K562 (cell line): Measurements from ENCODE around the gene HOXB6. TPM values are rescaled to one million over a fixed set of nuclear protein-coding genes. Genes with fewer than 3 reads are reported as not detected.

Experiments used
- CHD2 ChIP-seq: IDR thresholded peaks from 2 replicates; pipeline ENCODE4 v1.6.1; 2011; ENCODE audit warnings: low read depth, low read length
- DIDO1 ChIP-seq: fragments of 450-650 bp; IDR thresholded peaks from 2 replicates; pipeline ENCODE4 v1.6.1; 2016; ENCODE audit warnings: low read depth, missing biosample characterization, missing genetic modification characterization
- HEY1 ChIP-seq: fragments of 250-450 bp; sonication (Bioruptor Pico); IDR thresholded peaks from 2 replicates; pipeline ENCODE4 v1.5.0; 2020; ENCODE audit warnings: mild to moderate bottlenecking, moderate library complexity, borderline replicate concordance
- NR2C1 ChIP-seq, 2 experiments: fragments of 450-650 bp; IDR thresholded peaks; 2 replicates each; pipeline ENCODE4 v1.6.1; 2017; ENCODE audit warnings: mild to moderate bottlenecking in 2 of 2, antibody characterized with exemption in 1 of 2, inconsistent platforms in 1 of 2, missing compliant biosample characterization in 1 of 2, missing genetic modification characterization in 1 of 2
- POLR2H ChIP-seq: IDR thresholded peaks from 2 replicates; pipeline ENCODE4 v1.6.1; 2016; ENCODE audit warnings: missing genetic modification characterization, low read depth, mild to moderate bottlenecking, control low read depth, missing compliant biosample characterization, moderate library complexity
- POU5F1 ChIP-seq: fragments of 150-350 bp; IDR thresholded peaks from 2 replicates; pipeline ENCODE4 v1.6.1; 2014; ENCODE audit warnings: borderline replicate concordance, low read length, low read depth, mild to moderate bottlenecking; ENCODE audit not compliant: partially characterized antibody
- RBBP5 ChIP-seq: fragments of 200-600 bp; sonication (generic); IDR thresholded peaks from 2 replicates; pipeline ENCODE4 v1.6.1; 2012; ENCODE audit warnings: borderline replicate concordance, mild to moderate bottlenecking, low read length, control low read depth, inconsistent platforms; ENCODE audit not compliant: insufficient read depth, poor library complexity, severe bottlenecking
- SRSF7 ChIP-seq: fragments of 200-400 bp; formaldehyde crosslinking; optimal IDR thresholded peaks from 2 replicates; pipeline ENCODE3; 2017; ENCODE audit warnings: mild to moderate bottlenecking, low read depth, low read length
- ZNF77 ChIP-seq: fragments of 250-450 bp; sonication (Bioruptor Pico); IDR thresholded peaks from 2 replicates; pipeline ENCODE4 v1.5.0; 2020
- polyA plus RNA-seq, 8 experiments: library from polyadenylated mRNA; depleted of rRNA in 4 of 8; stranded (reverse) in 5 of 8; unstranded in 3 of 8; fragments of >200 nt; fragmentation: Nextera tagmentation in 2 of 8; fragmentation: Illumina TruSeq in 1 of 8; extraction: Ambion mirVana in 2 of 8; extraction: Trizol in 1 of 8; gene quantifications; 2 replicates each; pipeline versions ENCODE4 v1.2.1 to v1.2.3, GENCODE V29; 2011 to 2014; ENCODE audit warnings: inconsistent platforms in 1 of 8, missing spikeins in 1 of 8
- total RNA-seq, 7 experiments: library from RNA; depleted of rRNA in 6 of 7; stranded (reverse); fragments of >200 nt in 6 of 7; fragmentation: Illumina TruSeq in 2 of 7; extraction: Trizol in 2 of 7; gene quantifications; 2 replicates each; pipeline versions ENCODE4 v1.2.1 to v1.2.3, GENCODE V29; 2011 to 2021; ENCODE audit warnings: low replicate concordance in 1 of 7
- TF ChIP-seq, protein P1 (sequence below): fragments of 450-650 bp; conservative IDR thresholded peaks from 2 replicates; pipeline ENCODE4 v1.6.1; 2016; ENCODE audit warnings: missing genetic modification characterization, low read depth, mild to moderate bottlenecking, missing compliant biosample characterization, moderate library complexity
- TF ChIP-seq, protein P2 (sequence below): IDR thresholded peaks from 2 replicates; pipeline ENCODE4 v1.6.1; 2016; ENCODE audit warnings: missing genetic modification characterization, missing compliant biosample characterization
- TF ChIP-seq, protein P3 (sequence below): fragments of 450-650 bp; formaldehyde crosslinking; IDR thresholded peaks from 2 replicates; pipeline ENCODE4 v1.4.0; 2022; ENCODE audit warnings: mild to moderate bottlenecking, moderate library complexity
- TF ChIP-seq, protein P4 (sequence below): fragments of 450-650 bp; IDR thresholded peaks from 2 replicates; pipeline ENCODE4 v1.6.1; 2016; ENCODE audit warnings: mild to moderate bottlenecking
- TF ChIP-seq, protein P5 (sequence below): fragments of 450-650 bp; IDR thresholded peaks from 2 replicates; pipeline ENCODE4 v1.6.1; 2014; ENCODE audit warnings: low read depth, mild to moderate bottlenecking, moderate library complexity, borderline replicate concordance
- TF ChIP-seq, protein P6 (sequence below): fragments of 250-450 bp; sonication (Bioruptor Pico); IDR thresholded peaks from 2 replicates; pipeline ENCODE4 v1.8.0; 2021; ENCODE audit warnings: moderate library complexity, mild to moderate bottlenecking, inconsistent platforms

The HOXB6 gene
- total and polyA plus RNA-seq, 9 of the 15 experiments (the other 6 are each of a cell fraction or from before 2014, with no cell fraction given), result 1.2 to 14.8 (median 4.9) TPM

DNA sequence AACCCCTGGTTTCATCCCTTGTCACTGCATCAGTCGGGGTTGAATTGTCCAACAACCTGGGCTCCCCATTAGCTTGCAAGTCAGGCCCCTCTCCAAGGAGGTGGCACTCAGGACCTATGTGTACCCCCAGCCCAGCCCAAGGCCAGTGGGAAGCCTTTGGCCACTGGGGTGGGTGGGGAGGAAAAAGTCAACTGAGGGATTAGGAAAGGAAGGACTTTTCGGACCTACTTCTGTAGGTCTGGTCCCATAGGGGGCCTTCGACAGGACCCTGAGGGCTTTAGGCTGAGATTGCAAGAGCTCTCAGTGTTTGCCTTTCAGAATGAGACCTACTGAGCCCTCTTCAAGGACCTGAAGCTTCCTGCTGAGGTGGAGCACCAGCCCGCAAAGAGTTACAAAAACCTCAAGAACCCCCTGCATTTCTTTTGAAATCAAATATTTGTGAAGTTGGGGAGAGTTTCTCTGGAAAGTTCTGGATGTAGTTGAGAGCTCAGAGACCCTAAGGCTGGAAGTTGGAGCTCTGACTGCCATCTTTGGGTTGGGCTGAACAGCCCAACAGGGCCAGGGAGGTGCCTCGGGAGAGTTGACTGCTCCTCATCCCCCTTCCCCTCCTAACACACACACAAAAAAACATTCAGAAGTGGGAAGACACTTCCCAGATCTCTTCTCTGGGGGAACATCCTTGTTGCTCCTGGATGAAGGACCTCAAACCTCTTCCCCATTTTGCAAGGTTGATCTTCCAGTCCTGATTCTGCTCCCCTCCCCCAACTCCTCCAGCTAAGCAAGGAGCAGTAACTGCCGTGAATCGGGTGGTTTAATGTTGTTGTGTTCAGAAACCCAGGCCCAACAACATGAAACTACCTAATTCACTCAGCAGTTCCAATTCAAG, 27.1 kb upstream of the HOXB6 start (continued):
- TF ChIP-seq, protein P1, sequence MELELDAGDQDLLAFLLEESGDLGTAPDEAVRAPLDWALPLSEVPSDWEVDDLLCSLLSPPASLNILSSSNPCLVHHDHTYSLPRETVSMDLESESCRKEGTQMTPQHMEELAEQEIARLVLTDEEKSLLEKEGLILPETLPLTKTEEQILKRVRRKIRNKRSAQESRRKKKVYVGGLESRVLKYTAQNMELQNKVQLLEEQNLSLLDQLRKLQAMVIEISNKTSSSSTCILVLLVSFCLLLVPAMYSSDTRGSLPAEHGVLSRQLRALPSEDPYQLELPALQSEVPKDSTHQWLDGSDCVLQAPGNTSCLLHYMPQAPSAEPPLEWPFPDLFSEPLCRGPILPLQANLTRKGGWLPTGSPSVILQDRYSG, result no peak
- TF ChIP-seq, protein P2, sequence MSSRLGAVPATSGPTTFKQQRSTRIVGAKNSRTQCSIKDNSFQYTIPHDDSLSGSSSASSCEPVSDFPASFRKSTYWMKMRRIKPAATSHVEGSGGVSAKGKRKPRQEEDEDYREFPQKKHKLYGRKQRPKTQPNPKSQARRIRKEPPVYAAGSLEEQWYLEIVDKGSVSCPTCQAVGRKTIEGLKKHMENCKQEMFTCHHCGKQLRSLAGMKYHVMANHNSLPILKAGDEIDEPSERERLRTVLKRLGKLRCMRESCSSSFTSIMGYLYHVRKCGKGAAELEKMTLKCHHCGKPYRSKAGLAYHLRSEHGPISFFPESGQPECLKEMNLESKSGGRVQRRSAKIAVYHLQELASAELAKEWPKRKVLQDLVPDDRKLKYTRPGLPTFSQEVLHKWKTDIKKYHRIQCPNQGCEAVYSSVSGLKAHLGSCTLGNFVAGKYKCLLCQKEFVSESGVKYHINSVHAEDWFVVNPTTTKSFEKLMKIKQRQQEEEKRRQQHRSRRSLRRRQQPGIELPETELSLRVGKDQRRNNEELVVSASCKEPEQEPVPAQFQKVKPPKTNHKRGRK (tag), result no peak
- no peak for TF ChIP-seq RBBP5
- TF ChIP-seq POU5F1, result no peak
- TF ChIP-seq, protein P3, sequence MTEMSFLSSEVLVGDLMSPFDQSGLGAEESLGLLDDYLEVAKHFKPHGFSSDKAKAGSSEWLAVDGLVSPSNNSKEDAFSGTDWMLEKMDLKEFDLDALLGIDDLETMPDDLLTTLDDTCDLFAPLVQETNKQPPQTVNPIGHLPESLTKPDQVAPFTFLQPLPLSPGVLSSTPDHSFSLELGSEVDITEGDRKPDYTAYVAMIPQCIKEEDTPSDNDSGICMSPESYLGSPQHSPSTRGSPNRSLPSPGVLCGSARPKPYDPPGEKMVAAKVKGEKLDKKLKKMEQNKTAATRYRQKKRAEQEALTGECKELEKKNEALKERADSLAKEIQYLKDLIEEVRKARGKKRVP, result no peak
- TF ChIP-seq HEY1 (CRISPR knock-in tag), result no peak
- TF ChIP-seq, protein P4, sequence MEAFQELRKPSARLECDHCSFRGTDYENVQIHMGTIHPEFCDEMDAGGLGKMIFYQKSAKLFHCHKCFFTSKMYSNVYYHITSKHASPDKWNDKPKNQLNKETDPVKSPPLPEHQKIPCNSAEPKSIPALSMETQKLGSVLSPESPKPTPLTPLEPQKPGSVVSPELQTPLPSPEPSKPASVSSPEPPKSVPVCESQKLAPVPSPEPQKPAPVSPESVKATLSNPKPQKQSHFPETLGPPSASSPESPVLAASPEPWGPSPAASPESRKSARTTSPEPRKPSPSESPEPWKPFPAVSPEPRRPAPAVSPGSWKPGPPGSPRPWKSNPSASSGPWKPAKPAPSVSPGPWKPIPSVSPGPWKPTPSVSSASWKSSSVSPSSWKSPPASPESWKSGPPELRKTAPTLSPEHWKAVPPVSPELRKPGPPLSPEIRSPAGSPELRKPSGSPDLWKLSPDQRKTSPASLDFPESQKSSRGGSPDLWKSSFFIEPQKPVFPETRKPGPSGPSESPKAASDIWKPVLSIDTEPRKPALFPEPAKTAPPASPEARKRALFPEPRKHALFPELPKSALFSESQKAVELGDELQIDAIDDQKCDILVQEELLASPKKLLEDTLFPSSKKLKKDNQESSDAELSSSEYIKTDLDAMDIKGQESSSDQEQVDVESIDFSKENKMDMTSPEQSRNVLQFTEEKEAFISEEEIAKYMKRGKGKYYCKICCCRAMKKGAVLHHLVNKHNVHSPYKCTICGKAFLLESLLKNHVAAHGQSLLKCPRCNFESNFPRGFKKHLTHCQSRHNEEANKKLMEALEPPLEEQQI, result no peak
- no peak for TF ChIP-seq DIDO1 (tag)
- TF ChIP-seq CHD2, result no peak
- no peak for TF ChIP-seq SRSF7
- no peak for TF ChIP-seq NR2C1 (IDR thresholded peaks at IDR 0.05)
- TF ChIP-seq NR2C1 (tag; IDR thresholded peaks at IDR 0.05), result 0 out of 2 replicates have a peak, but pooled peaks have one; percentile 14
- TF ChIP-seq, protein P5, sequence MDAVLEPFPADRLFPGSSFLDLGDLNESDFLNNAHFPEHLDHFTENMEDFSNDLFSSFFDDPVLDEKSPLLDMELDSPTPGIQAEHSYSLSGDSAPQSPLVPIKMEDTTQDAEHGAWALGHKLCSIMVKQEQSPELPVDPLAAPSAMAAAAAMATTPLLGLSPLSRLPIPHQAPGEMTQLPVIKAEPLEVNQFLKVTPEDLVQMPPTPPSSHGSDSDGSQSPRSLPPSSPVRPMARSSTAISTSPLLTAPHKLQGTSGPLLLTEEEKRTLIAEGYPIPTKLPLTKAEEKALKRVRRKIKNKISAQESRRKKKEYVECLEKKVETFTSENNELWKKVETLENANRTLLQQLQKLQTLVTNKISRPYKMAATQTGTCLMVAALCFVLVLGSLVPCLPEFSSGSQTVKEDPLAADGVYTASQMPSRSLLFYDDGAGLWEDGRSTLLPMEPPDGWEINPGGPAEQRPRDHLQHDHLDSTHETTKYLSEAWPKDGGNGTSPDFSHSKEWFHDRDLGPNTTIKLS, result no peak
- TF ChIP-seq, protein P6, sequence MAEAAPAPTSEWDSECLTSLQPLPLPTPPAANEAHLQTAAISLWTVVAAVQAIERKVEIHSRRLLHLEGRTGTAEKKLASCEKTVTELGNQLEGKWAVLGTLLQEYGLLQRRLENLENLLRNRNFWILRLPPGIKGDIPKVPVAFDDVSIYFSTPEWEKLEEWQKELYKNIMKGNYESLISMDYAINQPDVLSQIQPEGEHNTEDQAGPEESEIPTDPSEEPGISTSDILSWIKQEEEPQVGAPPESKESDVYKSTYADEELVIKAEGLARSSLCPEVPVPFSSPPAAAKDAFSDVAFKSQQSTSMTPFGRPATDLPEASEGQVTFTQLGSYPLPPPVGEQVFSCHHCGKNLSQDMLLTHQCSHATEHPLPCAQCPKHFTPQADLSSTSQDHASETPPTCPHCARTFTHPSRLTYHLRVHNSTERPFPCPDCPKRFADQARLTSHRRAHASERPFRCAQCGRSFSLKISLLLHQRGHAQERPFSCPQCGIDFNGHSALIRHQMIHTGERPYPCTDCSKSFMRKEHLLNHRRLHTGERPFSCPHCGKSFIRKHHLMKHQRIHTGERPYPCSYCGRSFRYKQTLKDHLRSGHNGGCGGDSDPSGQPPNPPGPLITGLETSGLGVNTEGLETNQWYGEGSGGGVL (CRISPR knock-in tag), result no peak
- TF ChIP-seq POLR2H, result no peak
- no peak for TF ChIP-seq ZNF77
